ENCODE measurements around the gene DPYSL4. TPM values are rescaled to one million over a fixed set of nuclear protein-coding genes. Genes with fewer than 3 reads are reported as not detected.

The DPYSL4 gene
- total and polyA plus RNA-seq, 2 experiments from 2014 or later, result 10.6 to 23.9 TPM

DNA sequence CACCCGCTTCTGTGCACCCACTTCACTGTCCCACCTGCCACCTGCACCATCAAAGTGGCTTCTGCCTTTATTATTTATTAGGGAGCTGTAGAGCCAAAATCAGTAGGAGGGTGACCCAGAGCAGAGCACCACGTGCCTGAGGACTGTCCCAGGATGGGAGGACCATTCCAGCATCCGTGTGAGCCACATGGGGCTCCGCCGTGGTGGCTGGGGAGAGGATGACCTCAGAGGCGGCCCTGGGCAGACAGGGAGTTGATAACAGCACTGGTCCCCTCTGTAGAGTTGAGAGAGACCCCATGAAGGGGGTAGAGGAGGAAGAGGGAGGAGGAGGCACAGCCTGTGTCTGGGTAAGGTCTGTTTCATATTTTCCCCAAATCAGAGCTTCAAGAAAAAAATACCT is 8.7 kb upstream of the DPYSL4 start:
- Histone ChIP-seq H3K4me1 (ENCODE audit: insufficient read depth) (no peaks in the 10 kb centered on the region), H3K79me2 (replicated peaks; ENCODE audit: insufficient read depth) (no peaks in the 10 kb centered on the region), H3K4me3 (no peak overlapping the region), H3F3A (replicated peaks; ENCODE audit: low read depth) (no peaks in the 10 kb centered on the region), H3K36me3 (ENCODE audit: insufficient read depth) (no peaks in the 10 kb centered on the region), H2AFZ (no peak overlapping the region), H3K9me2 (ENCODE audit: insufficient read depth) (no peaks in the 10 kb centered on the region), H3K4me2 (no peak overlapping the region), H4K20me1 (replicated peaks; ENCODE audit: insufficient read depth) (no peaks in the 10 kb centered on the region), H3K27ac (ENCODE audit: low read depth) (no peak overlapping the region), H3K27me3 (ENCODE audit: insufficient read depth) (no peaks in the 10 kb centered on the region)
- ATAC-seq, result no peak
- peaks cover 16% of the 10 kb centered on the region for H3K9me3 Mint-ChIP-seq
- peaks cover 16% of the 10 kb centered on the region for H3K4me1 Mint-ChIP-seq
- TF ChIP-seq, protein P1, sequence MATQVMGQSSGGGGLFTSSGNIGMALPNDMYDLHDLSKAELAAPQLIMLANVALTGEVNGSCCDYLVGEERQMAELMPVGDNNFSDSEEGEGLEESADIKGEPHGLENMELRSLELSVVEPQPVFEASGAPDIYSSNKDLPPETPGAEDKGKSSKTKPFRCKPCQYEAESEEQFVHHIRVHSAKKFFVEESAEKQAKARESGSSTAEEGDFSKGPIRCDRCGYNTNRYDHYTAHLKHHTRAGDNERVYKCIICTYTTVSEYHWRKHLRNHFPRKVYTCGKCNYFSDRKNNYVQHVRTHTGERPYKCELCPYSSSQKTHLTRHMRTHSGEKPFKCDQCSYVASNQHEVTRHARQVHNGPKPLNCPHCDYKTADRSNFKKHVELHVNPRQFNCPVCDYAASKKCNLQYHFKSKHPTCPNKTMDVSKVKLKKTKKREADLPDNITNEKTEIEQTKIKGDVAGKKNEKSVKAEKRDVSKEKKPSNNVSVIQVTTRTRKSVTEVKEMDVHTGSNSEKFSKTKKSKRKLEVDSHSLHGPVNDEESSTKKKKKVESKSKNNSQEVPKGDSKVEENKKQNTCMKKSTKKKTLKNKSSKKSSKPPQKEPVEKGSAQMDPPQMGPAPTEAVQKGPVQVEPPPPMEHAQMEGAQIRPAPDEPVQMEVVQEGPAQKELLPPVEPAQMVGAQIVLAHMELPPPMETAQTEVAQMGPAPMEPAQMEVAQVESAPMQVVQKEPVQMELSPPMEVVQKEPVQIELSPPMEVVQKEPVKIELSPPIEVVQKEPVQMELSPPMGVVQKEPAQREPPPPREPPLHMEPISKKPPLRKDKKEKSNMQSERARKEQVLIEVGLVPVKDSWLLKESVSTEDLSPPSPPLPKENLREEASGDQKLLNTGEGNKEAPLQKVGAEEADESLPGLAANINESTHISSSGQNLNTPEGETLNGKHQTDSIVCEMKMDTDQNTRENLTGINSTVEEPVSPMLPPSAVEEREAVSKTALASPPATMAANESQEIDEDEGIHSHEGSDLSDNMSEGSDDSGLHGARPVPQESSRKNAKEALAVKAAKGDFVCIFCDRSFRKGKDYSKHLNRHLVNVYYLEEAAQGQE (IDR thresholded peaks at IDR 0.05; ENCODE audit: unreplicated experiment), result no peak
- TF ChIP-seq EZH2phosphoT487 (IDR thresholded peaks at IDR 0.05; ENCODE audit: unreplicated experiment) (no peak), ZNF331 (CRISPR knock-in tag; IDR thresholded peaks at IDR 0.05; ENCODE audit: low read depth) (no peak), POLR2AphosphoS5 (IDR thresholded peaks at IDR 0.05; ENCODE audit: low read depth) (no peak), NANOG (IDR thresholded peaks at IDR 0.05; ENCODE audit: borderline replicate concordance) (no peak)
- H3K4me3 Mint-ChIP-seq, result no peak overlapping the region
- no peak overlapping the region for H3K27ac Mint-ChIP-seq
- DNase-seq (ENCODE audit: low spot score), result no peak
- H3K27me3 Mint-ChIP-seq (ENCODE audit: insufficient read depth, low read depth, poor library complexity), result peaks cover 21% of the 10 kb centered on the region
- H3K36me3 Mint-ChIP-seq (ENCODE audit: low read depth), result peaks cover 5% of the 10 kb centered on the region

DNA sequence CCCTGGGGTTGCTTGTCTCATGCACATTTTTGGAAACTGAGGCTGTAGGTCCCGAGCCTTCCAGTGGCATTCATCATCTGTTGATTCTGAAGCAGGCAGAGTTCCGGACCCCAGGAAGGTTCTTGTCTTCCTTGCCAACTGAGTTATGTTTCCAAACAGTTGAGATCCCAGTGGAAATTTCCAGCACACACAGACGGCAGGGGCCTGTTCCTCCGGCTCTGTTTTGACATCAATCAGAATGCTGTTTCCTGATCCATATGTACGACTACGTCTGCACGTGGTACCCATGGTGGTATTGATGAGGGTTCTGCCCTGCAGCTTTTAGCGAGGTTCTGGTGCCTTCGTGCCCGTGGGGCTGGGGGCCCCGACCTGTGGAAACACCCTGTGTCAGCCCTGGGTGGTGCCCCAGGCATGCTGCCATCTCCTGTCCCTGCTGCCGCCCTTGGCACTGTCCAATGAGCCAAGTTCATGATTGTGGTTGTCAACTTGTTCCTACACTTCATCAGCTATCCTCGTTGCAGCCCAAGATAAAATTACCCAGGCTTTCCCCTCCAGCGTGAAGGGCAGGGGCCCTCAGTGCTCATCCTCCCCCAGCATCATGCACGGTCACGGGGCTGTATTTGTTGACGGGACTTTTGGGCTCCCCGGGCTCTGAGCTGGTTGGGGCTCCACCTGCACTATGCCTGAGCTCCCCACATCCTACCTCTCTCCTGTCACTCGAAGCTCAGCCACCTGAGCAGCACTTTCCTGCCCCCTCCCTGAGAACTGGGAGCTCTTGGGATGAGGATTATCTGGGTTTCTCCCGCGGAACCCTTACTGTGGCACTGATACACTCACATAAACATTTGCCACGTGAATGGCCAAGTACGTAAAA is 7.8 kb upstream of the DPYSL4 start:
- no peak overlapping the region for H2AFZ ChIP-seq
- peaks cover 17% of the 10 kb centered on the region for H3K27me3 Mint-ChIP-seq (ENCODE audit: insufficient read depth, low read depth, poor library complexity)
- TF ChIP-seq, protein P2, sequence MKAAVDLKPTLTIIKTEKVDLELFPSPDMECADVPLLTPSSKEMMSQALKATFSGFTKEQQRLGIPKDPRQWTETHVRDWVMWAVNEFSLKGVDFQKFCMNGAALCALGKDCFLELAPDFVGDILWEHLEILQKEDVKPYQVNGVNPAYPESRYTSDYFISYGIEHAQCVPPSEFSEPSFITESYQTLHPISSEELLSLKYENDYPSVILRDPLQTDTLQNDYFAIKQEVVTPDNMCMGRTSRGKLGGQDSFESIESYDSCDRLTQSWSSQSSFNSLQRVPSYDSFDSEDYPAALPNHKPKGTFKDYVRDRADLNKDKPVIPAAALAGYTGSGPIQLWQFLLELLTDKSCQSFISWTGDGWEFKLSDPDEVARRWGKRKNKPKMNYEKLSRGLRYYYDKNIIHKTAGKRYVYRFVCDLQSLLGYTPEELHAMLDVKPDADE (IDR thresholded peaks at IDR 0.05), result no peak
- TF ChIP-seq NANOG (IDR thresholded peaks at IDR 0.05; ENCODE audit: borderline replicate concordance) (no peak), CREB1 (CRISPR knock-in tag; IDR thresholded peaks at IDR 0.05; ENCODE audit: low read depth) (no peak), EZH2 (IDR thresholded peaks at IDR 0.05; ENCODE audit: low read depth, unreplicated experiment) (no peak), JUNB (IDR thresholded peaks at IDR 0.05; ENCODE audit: unreplicated experiment) (no peak), EZH2phosphoT487 (IDR thresholded peaks at IDR 0.05; ENCODE audit: unreplicated experiment) (no peak), STAT1 (IDR thresholded peaks at IDR 0.05; ENCODE audit: unreplicated experiment) (no peak)

More for the DNA sequence above, 7.8 kb upstream of the DPYSL4 start:
- no peak overlapping the region for H3K27ac Mint-ChIP-seq
- H4K20me1 ChIP-seq (replicated peaks; ENCODE audit: insufficient read depth), result no peaks in the 10 kb centered on the region
- no peaks in the 10 kb centered on the region for H3F3A ChIP-seq (replicated peaks; ENCODE audit: low read depth)
- DNase-seq (ENCODE audit: low spot score), result no peak
- no peak overlapping the region for H3K4me3 ChIP-seq
- H3K4me1 ChIP-seq (ENCODE audit: insufficient read depth), result no peaks in the 10 kb centered on the region
- no peaks in the 10 kb centered on the region; the same call in 1 of the 2 replicates for H3K27me3 ChIP-seq (ENCODE audit: insufficient read depth)
- no peak overlapping the region for H3K4me3 Mint-ChIP-seq
- H3K9me2 ChIP-seq (ENCODE audit: insufficient read depth), result no peaks in the 10 kb centered on the region
- H3K36me3 Mint-ChIP-seq (ENCODE audit: low read depth), result no peaks in the 10 kb centered on the region
- no peaks in the 10 kb centered on the region for H3K79me2 ChIP-seq (replicated peaks; ENCODE audit: insufficient read depth)
- no peak overlapping the region for H3K27ac ChIP-seq (ENCODE audit: low read depth)
- ATAC-seq, result no peak
- H3K36me3 ChIP-seq (ENCODE audit: insufficient read depth), result no peaks in the 10 kb centered on the region
- H3K4me2 ChIP-seq, result no peak overlapping the region
- H3K4me1 Mint-ChIP-seq, result peaks cover 16% of the 10 kb centered on the region
- peaks cover 10% of the 10 kb centered on the region for H3K9me3 Mint-ChIP-seq

All from GM23338 (cell line).